Epithelial cell of proximal tubule (primary cell): ENCODE data around the gene KIF12. TPM values are rescaled to one million over a fixed set of nuclear protein-coding genes. Genes with fewer than 3 reads are reported as not detected.

ENCODE experiments used
- DNase-seq: peaks from one replicate; pipeline ENCODE4 v3.0.0-alpha.2; 2011; ENCODE audit warnings: low read depth
- H3K4me3 ChIP-seq: 2 replicates; pipeline ENCODE4 v1.5.1; 2011; ENCODE audit warnings: low read depth, mild to moderate bottlenecking, low read length
- CTCF ChIP-seq: conservative IDR thresholded peaks from 2 replicates; pipeline ENCODE4 v1.5.1; 2012; ENCODE audit warnings: low read depth, mild to moderate bottlenecking, low read length
- total RNA-seq: library from RNA; depleted of rRNA; stranded (reverse); fragments of >200 nt; gene quantifications from 2 replicates; pipeline ENCODE4 v1.2.3, GENCODE V29; 2015

The KIF12 gene
- total RNA-seq, 1 donor from 2014 or later = 39.3 TPM

GRCh38 chr9:114112325-114112724 is 13.2 kb upstream of the KIF12 start:
- DNase-seq = no peak
- no peak overlapping the region for H3K4me3 ChIP-seq
- TF ChIP-seq CTCF = no peak

GRCh38 chr9:114110180-114110579 is 11.1 kb upstream of the KIF12 start:
- TF ChIP-seq CTCF = no peak
- DNase-seq = peak; percentile 95

GRCh38 chr9:114109124-114109523 is 10.0 kb upstream of the KIF12 start:
- H3K4me3 ChIP-seq = no peak overlapping the region
- DNase-seq = no peak
- TF ChIP-seq CTCF = no peak

More at GRCh38 chr9:114110180-114110579, 11.1 kb upstream of the KIF12 start:
- no peak overlapping the region for H3K4me3 ChIP-seq

- peak; percentile 98 for TF ChIP-seq CTCF
- no peak for DNase-seq
- H3K4me3 ChIP-seq = no peak overlapping the region
Observed at GRCh38 chr9:114108016-114108833, 9.1 kb upstream of the KIF12 start.

GRCh38 chr9:114107286-114108001 is 8.4 kb upstream of the KIF12 start:
- no peak for TF ChIP-seq CTCF
- no peak overlapping the region for H3K4me3 ChIP-seq
- DNase-seq = no peak

GRCh38 chr9:114105236-114105635 is 6.1 kb upstream of the KIF12 start:
- TF ChIP-seq CTCF = no peak
- no peak for DNase-seq
- no peak overlapping the region for H3K4me3 ChIP-seq
